Ovary (tissue), 3 donors: ENCODE results near the gene GNB1.

Experiments
- POLR2A ChIP-seq: fragments of 450-650 bp; IDR thresholded peaks from one replicate; pipeline ENCODE4 v1.6.1; 2017; ENCODE audit warnings: antibody characterized with exemption, mild to moderate bottlenecking, moderate library complexity
- TF ChIP-seq, protein P1 (sequence below), 3 donors: fragments of 450-650 bp in 2 of 3; fragments of 200-600 bp in 1 of 3; IDR thresholded peaks; one replicate each; pipeline versions ENCODE4 v1.5.1 to v1.8.0; 2016 to 2022; ENCODE audit warnings: antibody characterized with exemption in 3 of 3, mild to moderate bottlenecking in 1 of 3
- donor health status: DM: no; HTN: no; CAD: no.

DNA sequence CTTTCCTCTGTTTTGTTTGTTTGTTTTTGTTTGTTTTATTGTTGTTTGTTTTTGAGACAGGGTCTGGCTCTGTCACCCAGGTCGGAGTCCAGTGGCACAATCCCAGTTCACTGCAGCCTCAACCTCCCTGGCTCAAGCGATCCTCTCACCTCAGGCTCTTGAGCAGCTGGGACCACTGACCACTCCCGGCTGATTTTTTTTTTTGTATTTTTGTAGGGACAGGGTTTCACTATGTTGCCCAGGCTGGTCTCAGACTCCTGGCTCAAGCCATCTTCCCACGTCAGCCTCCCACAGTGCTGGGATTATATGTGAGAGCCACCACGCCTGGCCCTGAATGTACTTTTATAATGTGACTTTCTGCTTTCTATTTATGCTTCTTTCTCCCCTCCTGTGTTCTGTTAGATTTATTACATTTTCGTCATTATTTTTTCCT is 19.2 kb upstream of the GNB1 start:
- no peak for TF ChIP-seq POLR2A
- TF ChIP-seq, protein P1, sequence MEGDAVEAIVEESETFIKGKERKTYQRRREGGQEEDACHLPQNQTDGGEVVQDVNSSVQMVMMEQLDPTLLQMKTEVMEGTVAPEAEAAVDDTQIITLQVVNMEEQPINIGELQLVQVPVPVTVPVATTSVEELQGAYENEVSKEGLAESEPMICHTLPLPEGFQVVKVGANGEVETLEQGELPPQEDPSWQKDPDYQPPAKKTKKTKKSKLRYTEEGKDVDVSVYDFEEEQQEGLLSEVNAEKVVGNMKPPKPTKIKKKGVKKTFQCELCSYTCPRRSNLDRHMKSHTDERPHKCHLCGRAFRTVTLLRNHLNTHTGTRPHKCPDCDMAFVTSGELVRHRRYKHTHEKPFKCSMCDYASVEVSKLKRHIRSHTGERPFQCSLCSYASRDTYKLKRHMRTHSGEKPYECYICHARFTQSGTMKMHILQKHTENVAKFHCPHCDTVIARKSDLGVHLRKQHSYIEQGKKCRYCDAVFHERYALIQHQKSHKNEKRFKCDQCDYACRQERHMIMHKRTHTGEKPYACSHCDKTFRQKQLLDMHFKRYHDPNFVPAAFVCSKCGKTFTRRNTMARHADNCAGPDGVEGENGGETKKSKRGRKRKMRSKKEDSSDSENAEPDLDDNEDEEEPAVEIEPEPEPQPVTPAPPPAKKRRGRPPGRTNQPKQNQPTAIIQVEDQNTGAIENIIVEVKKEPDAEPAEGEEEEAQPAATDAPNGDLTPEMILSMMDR (IDR thresholded peaks at IDR 0.05): no peak
